Gastrocnemius medialis (tissue), 4 donors: ENCODE measurements around the gene HABP4.

Experiments
- CTCF ChIP-seq, 5 experiments: fragments of 450-650 bp in 3 of 5; fragments of 200-600 bp in 2 of 5; sonication (generic) in 2 of 5; IDR thresholded peaks in 4 of 5; conservative IDR thresholded peaks in 1 of 5; 1 replicate in 4 of 5; 2 replicates in 1 of 5; pipeline ENCODE4 v1.5.1; 2016 to 2019; ENCODE audit warnings: antibody characterized with exemption in 5 of 5, mild to moderate bottlenecking in 3 of 5, moderate library complexity in 3 of 5
- POLR2A ChIP-seq, 2 donors: fragments of 450-650 bp; IDR thresholded peaks; one replicate each; pipeline ENCODE4 v1.6.1; 2017; ENCODE audit warnings: antibody characterized with exemption in 2 of 2, mild to moderate bottlenecking in 2 of 2, moderate library complexity in 2 of 2

GRCh38 chr9:96502539-96503373 lies 52.8 kb downstream of the HABP4 start:
- TF ChIP-seq POLR2A (IDR thresholded peaks at IDR 0.05) (no peak), CTCF (IDR thresholded peaks at IDR 0.05 in 4 of 5, conservative IDR thresholded peaks at IDR 0.05 in 1 of 5) (no peak)
